HepG2 (cell line): ENCODE results near the gene SLC23A3. TPM values are rescaled to one million over a fixed set of nuclear protein-coding genes. Genes with fewer than 3 reads are reported as not detected.

ENCODE experiments used
- EHMT2 ChIP-seq: fragments of 200-600 bp; sonication (generic); IDR thresholded peaks from 2 replicates; pipeline ENCODE4 v1.7.0; 2017; ENCODE audit warnings: antibody characterized with exemption, low read depth, low read length, borderline replicate concordance
- ESRRA ChIP-seq: sonication (generic); formaldehyde crosslinking; IDR thresholded peaks from 2 replicates; pipeline ENCODE4 v1.5.1; 2020; ENCODE audit warnings: mild to moderate bottlenecking, low read depth, missing genetic modification reagents
- FOXA3 ChIP-seq: IDR thresholded peaks from 2 replicates; pipeline ENCODE4 v1.6.1; 2016; ENCODE audit warnings: missing genetic modification reagents, missing compliant biosample characterization
- HNF4A ChIP-seq: sonication (generic); formaldehyde crosslinking; IDR thresholded peaks from 2 replicates; pipeline ENCODE4 v1.4.0; 2020; ENCODE audit warnings: missing genetic modification reagents
- MAFK ChIP-seq, 2 experiments: IDR thresholded peaks in 1 of 2; conservative IDR thresholded peaks in 1 of 2; 2 replicates each; pipeline ENCODE4 v1.6.1; 2011; ENCODE audit warnings: improper control_type of control experiment in 2 of 2, low read length in 2 of 2
- MLLT10 ChIP-seq: sonication (generic); formaldehyde crosslinking; IDR thresholded peaks from 2 replicates; pipeline ENCODE4 v1.4.0; 2020; ENCODE audit warnings: missing genetic modification reagents
- PHF21A ChIP-seq: sonication (generic); formaldehyde crosslinking; IDR thresholded peaks from 2 replicates; pipeline ENCODE4 v1.5.0; 2020; ENCODE audit warnings: mild to moderate bottlenecking, missing genetic modification reagents
- RAD51 ChIP-seq: fragments of 450-650 bp; IDR thresholded peaks from 2 replicates; pipeline ENCODE4 v1.6.1; 2016; ENCODE audit warnings: borderline replicate concordance
- RBFOX2 ChIP-seq: fragments of 200-400 bp; formaldehyde crosslinking; IDR thresholded peaks from 2 replicates; pipeline ENCODE4 v1.6.1; 2017; ENCODE audit warnings: low read depth, mild to moderate bottlenecking, low read length
- RBM39 ChIP-seq: fragments of 200-400 bp; formaldehyde crosslinking; IDR thresholded peaks from one replicate; pipeline ENCODE4 v1.6.1; 2018; ENCODE audit warnings: antibody characterized with exemption, mild to moderate bottlenecking, low read depth, low read length; ENCODE audit not compliant: poor library complexity, severe bottlenecking
- RFXANK ChIP-seq: IDR thresholded peaks from 2 replicates; pipeline ENCODE4 v1.6.1; 2016
- SATB2 ChIP-seq: sonication (generic); formaldehyde crosslinking; IDR thresholded peaks from 2 replicates; pipeline ENCODE4 v1.5.0; 2020; ENCODE audit warnings: missing genetic modification reagents
- SMAD9 ChIP-seq: sonication (generic); formaldehyde crosslinking; IDR thresholded peaks from 2 replicates; pipeline ENCODE4 v1.5.1; 2020; ENCODE audit warnings: mild to moderate bottlenecking, missing genetic modification reagents
- SMARCC2 ChIP-seq: fragments of 450-650 bp; IDR thresholded peaks from 2 replicates; pipeline ENCODE4 v1.6.1; 2017; ENCODE audit warnings: antibody characterized with exemption, mild to moderate bottlenecking
- SSRP1 ChIP-seq: IDR thresholded peaks from 2 replicates; pipeline ENCODE4 v1.6.1; 2016; ENCODE audit warnings: control low read depth
- ZNF557 ChIP-seq: sonication (generic); formaldehyde crosslinking; IDR thresholded peaks from 2 replicates; pipeline ENCODE4 v1.4.0; 2020; ENCODE audit warnings: missing genetic modification reagents
- ZNF605 ChIP-seq: sonication (generic); formaldehyde crosslinking; IDR thresholded peaks from 2 replicates; pipeline ENCODE4 v1.8.0; 2022; ENCODE audit warnings: mild to moderate bottlenecking, missing genetic modification reagents
- ZNF878 ChIP-seq: sonication (generic); formaldehyde crosslinking; IDR thresholded peaks from 2 replicates; pipeline ENCODE4 v1.8.1; 2023; ENCODE audit warnings: mild to moderate bottlenecking, missing genetic modification reagents, moderate library complexity
- ZNF891 ChIP-seq: sonication (generic); formaldehyde crosslinking; IDR thresholded peaks from 2 replicates; pipeline ENCODE4 v1.5.0; 2020; ENCODE audit warnings: mild to moderate bottlenecking, missing genetic modification reagents
- ZSCAN30 ChIP-seq: sonication (generic); formaldehyde crosslinking; IDR thresholded peaks from 2 replicates; pipeline ENCODE4 v1.5.0; 2020; ENCODE audit warnings: mild to moderate bottlenecking, missing genetic modification reagents
- polyA plus RNA-seq, 8 experiments: library from polyadenylated mRNA; depleted of rRNA in 3 of 8; stranded (reverse) in 7 of 8; unstranded in 1 of 8; fragments of >200 nt; fragmentation: Illumina TruSeq in 4 of 8; extraction: Trizol in 4 of 8; gene quantifications; 2 replicates each; pipeline versions ENCODE4 v1.2.1 to v1.2.3, GENCODE V29; 2011 to 2016; ENCODE audit warnings: low read depth in 4 of 8, missing spikeins in 1 of 8, mixed read lengths in 1 of 8; ENCODE audit not compliant: insufficient read depth in 1 of 8
- total RNA-seq, 5 experiments: library from RNA; depleted of rRNA; stranded (reverse); fragments of >200 nt; fragmentation: Illumina TruSeq; extraction: Trizol; gene quantifications; 2 replicates each; pipeline ENCODE4 v1.2.3, GENCODE V29; 2016; ENCODE audit warnings: low read depth in 1 of 5
- TF ChIP-seq, protein P1 (sequence below): sonication (generic); formaldehyde crosslinking; IDR thresholded peaks from 2 replicates; pipeline ENCODE4 v1.9.0; 2021; ENCODE audit warnings: missing genetic modification reagents, borderline replicate concordance
- TF ChIP-seq, protein P2 (sequence below): sonication (generic); formaldehyde crosslinking; IDR thresholded peaks from 2 replicates; pipeline ENCODE4 v1.9.0; 2022; ENCODE audit warnings: low read depth, missing genetic modification reagents
- TF ChIP-seq, protein P3 (sequence below): IDR thresholded peaks from 2 replicates; pipeline ENCODE4 v1.6.1; 2016
- TF ChIP-seq, protein P4 (sequence below): sonication (generic); formaldehyde crosslinking; IDR thresholded peaks from 2 replicates; pipeline ENCODE4 v1.8.0; 2022; ENCODE audit warnings: low read depth, missing genetic modification reagents

The SLC23A3 gene
- total and polyA plus RNA-seq, 2 of the 13 experiments (the other 11 are each of a cell fraction or from before 2014, with no cell fraction given): 0.38 to 0.78 TPM

DNA sequence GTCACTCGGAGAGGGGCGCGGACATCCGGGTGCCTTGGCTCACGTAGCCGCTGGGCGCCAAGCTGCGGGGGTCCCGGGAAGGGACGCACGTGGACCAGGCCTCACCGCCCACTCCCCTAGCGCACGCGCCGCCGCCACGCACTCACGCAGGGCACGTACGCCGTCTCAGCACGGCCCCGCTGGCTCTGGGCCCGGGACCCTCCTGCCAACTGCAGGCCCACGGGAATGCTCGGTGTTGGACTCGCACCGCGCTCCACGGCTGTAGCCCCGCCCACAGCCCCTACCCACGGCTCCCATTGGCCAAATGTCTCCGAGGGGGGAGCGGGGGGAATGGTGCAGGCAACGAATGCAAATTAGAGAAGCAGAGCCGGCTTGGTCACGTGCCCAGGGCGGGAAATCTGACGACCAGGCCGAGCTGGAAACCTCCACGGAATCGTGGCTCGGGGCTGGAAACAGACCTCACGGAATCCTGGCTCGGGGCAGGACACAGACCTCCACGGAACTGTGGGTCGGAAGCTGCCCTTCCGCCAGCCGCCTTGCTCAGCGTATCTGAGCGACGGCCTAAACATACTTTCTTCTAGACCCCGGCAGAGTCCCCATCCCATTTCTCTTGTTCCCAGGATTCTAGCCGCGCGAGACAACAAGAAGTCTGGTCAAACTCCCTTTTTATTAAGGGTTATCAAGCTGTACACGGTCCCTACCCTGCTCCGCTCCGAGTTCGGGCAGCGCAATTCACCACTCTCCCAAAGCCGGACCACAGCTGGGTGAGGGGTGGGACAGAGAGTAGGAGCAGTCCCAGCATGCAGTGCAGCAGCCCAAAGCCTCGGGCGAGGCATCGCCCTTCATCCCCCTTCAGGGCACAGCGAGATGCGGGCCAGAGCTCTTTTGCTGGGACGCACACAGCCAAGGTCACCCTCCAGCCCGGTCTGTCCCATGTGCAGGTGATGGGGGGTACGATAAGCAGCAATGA, 49.2 kb upstream of the SLC23A3 start, which contains the start of gene ABCB6 (continued):
- TF ChIP-seq, protein P1, sequence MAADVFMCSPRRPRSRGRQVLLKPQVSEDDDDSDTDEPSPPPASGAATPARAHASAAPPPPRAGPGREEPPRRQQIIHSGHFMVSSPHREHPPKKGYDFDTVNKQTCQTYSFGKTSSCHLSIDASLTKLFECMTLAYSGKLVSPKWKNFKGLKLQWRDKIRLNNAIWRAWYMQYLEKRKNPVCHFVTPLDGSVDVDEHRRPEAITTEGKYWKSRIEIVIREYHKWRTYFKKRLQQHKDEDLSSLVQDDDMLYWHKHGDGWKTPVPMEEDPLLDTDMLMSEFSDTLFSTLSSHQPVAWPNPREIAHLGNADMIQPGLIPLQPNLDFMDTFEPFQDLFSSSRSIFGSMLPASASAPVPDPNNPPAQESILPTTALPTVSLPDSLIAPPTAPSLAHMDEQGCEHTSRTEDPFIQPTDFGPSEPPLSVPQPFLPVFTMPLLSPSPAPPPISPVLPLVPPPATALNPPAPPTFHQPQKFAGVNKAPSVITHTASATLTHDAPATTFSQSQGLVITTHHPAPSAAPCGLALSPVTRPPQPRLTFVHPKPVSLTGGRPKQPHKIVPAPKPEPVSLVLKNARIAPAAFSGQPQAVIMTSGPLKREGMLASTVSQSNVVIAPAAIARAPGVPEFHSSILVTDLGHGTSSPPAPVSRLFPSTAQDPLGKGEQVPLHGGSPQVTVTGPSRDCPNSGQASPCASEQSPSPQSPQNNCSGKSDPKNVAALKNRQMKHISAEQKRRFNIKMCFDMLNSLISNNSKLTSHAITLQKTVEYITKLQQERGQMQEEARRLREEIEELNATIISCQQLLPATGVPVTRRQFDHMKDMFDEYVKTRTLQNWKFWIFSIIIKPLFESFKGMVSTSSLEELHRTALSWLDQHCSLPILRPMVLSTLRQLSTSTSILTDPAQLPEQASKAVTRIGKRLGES (CRISPR knock-in tag): no peak; the same call in none of the 2 replicates
- TF ChIP-seq MAFK (conservative IDR thresholded peaks at IDR 0.05 in 1 of 2, IDR thresholded peaks at IDR 0.05 in 1 of 2; ENCODE audit: low read length in 2 of 2) (no peak), ESRRA (CRISPR knock-in tag) (peak; percentile 75), SATB2 (CRISPR knock-in tag) (peak; percentile 90; the same call in 1 of the 2 replicates), SMARCC2 (no peak), RBFOX2 (peak; percentile 98), ZNF891 (CRISPR knock-in tag) (peak; percentile 87; the same call in 1 of the 2 replicates), HNF4A (CRISPR knock-in tag) (peak; percentile 14; the same call in 1 of the 2 replicates), ZNF878 (peak; percentile 98), EHMT2 (no peak), RAD51 (peak; percentile 95), ZNF605 (CRISPR knock-in tag) (peak; percentile 82; the same call in 1 of the 2 replicates), RBM39 (no peak), MLLT10 (CRISPR knock-in tag) (no peak), ZSCAN30 (CRISPR knock-in tag) (peak; percentile 82; the same call in 1 of the 2 replicates), SSRP1 (CRISPR knock-in tag) (no peak; the same call in none of the 2 replicates), SMAD9 (CRISPR knock-in tag) (peak; percentile 94), FOXA3 (CRISPR knock-in tag) (peak; percentile 71), RFXANK (CRISPR knock-in tag) (peak; percentile 82), PHF21A (CRISPR knock-in tag) (peak; percentile 69; the same call in 1 of the 2 replicates), ZNF557 (CRISPR knock-in tag) (peak; percentile 87)
- TF ChIP-seq, protein P2, sequence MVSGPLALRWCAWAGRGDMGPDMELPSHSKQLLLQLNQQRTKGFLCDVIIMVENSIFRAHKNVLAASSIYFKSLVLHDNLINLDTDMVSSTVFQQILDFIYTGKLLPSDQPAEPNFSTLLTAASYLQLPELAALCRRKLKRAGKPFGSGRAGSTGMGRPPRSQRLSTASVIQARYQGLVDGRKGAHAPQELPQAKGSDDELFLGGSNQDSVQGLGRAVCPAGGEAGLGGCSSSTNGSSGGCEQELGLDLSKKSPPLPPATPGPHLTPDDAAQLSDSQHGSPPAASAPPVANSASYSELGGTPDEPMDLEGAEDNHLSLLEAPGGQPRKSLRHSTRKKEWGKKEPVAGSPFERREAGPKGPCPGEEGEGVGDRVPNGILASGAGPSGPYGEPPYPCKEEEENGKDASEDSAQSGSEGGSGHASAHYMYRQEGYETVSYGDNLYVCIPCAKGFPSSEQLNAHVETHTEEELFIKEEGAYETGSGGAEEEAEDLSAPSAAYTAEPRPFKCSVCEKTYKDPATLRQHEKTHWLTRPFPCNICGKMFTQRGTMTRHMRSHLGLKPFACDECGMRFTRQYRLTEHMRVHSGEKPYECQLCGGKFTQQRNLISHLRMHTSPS (CRISPR knock-in tag): peak; percentile 34
- TF ChIP-seq, protein P3, sequence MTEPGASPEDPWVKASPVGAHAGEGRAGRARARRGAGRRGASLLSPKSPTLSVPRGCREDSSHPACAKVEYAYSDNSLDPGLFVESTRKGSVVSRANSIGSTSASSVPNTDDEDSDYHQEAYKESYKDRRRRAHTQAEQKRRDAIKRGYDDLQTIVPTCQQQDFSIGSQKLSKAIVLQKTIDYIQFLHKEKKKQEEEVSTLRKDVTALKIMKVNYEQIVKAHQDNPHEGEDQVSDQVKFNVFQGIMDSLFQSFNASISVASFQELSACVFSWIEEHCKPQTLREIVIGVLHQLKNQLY (CRISPR knock-in tag): peak; percentile 84; the same call in 1 of the 2 replicates
- TF ChIP-seq, protein P4, sequence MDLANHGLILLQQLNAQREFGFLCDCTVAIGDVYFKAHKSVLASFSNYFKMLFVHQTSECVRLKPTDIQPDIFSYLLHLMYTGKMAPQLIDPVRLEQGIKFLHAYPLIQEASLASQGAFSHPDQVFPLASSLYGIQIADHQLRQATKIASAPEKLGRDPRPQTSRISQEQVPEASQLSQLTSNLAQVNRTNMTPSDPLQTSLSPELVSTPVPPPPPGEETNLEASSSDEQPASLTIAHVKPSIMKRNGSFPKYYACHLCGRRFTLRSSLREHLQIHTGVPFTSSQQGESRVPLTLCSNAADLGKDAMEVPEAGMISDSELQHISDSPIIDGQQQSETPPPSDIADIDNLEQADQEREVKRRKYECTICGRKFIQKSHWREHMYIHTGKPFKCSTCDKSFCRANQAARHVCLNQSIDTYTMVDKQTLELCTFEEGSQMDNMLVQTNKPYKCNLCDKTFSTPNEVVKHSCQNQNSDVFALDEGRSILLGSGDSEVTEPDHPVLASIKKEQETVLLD (CRISPR knock-in tag): 0 out of 2 replicates have a peak, but pooled peaks have one; percentile 70
